ENCODE data around the gene NPR3. TPM values are rescaled to one million over a fixed set of nuclear protein-coding genes. Genes with fewer than 3 reads are reported as not detected.

The NPR3 gene
- total and polyA plus RNA-seq, 2 experiments from 2014 or later, result 0.07 to 0.15 TPM

DNA sequence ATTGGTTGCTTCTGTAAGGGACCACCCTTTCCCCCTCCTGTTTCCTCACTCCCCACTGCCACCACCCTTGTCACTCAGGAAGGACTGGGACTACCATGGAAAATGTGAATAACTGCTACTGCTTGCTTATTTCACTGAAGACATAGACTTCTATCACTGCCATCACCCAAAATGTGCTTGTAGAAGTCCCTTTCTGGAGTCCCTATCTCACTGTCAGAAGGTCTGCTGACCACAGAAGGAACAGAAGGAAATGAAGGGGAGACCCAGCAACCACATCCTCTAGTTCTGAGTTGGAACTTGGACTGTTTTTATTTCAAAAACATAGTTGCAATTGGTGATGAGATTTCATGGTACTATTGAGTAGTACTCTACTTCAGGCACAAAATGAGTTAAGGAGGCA is 122.5 kb downstream of the NPR3 start:
- no peak for ATAC-seq
- H3K4me3 Mint-ChIP-seq, result no peak overlapping the region

More for the DNA sequence above, 122.5 kb downstream of the NPR3 start:
- Histone ChIP-seq H3K4me1 (ENCODE audit: insufficient read depth) (no peaks in the 10 kb centered on the region), H3K79me2 (replicated peaks; ENCODE audit: insufficient read depth) (no peaks in the 10 kb centered on the region), H3K27me3 (ENCODE audit: insufficient read depth) (no peaks in the 10 kb centered on the region), H3K36me3 (ENCODE audit: insufficient read depth) (no peaks in the 10 kb centered on the region), H4K20me1 (replicated peaks; ENCODE audit: insufficient read depth) (no peaks in the 10 kb centered on the region), H3K4me3 (no peak overlapping the region), H3K4me2 (no peak overlapping the region), H3K9me2 (ENCODE audit: insufficient read depth) (peaks cover 8% of the 10 kb centered on the region; the same call in 1 of the 2 replicates), H3K27ac (ENCODE audit: low read depth) (no peak overlapping the region), H2AFZ (no peak overlapping the region), H3F3A (replicated peaks; ENCODE audit: low read depth) (no peaks in the 10 kb centered on the region)
- Mint-ChIP-seq H3K9me3 (no peaks in the 10 kb centered on the region), H3K4me1 (no peaks in the 10 kb centered on the region), H3K27me3 (ENCODE audit: insufficient read depth, low read depth, poor library complexity) (no peaks in the 10 kb centered on the region), H3K36me3 (ENCODE audit: low read depth) (no peaks in the 10 kb centered on the region), H3K27ac (no peak overlapping the region)
- no peak for DNase-seq (ENCODE audit: low spot score)
- TF ChIP-seq ZNF462 (CRISPR knock-in tag; IDR thresholded peaks at IDR 0.05), result no peak
- TF ChIP-seq, protein P1, sequence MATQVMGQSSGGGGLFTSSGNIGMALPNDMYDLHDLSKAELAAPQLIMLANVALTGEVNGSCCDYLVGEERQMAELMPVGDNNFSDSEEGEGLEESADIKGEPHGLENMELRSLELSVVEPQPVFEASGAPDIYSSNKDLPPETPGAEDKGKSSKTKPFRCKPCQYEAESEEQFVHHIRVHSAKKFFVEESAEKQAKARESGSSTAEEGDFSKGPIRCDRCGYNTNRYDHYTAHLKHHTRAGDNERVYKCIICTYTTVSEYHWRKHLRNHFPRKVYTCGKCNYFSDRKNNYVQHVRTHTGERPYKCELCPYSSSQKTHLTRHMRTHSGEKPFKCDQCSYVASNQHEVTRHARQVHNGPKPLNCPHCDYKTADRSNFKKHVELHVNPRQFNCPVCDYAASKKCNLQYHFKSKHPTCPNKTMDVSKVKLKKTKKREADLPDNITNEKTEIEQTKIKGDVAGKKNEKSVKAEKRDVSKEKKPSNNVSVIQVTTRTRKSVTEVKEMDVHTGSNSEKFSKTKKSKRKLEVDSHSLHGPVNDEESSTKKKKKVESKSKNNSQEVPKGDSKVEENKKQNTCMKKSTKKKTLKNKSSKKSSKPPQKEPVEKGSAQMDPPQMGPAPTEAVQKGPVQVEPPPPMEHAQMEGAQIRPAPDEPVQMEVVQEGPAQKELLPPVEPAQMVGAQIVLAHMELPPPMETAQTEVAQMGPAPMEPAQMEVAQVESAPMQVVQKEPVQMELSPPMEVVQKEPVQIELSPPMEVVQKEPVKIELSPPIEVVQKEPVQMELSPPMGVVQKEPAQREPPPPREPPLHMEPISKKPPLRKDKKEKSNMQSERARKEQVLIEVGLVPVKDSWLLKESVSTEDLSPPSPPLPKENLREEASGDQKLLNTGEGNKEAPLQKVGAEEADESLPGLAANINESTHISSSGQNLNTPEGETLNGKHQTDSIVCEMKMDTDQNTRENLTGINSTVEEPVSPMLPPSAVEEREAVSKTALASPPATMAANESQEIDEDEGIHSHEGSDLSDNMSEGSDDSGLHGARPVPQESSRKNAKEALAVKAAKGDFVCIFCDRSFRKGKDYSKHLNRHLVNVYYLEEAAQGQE (IDR thresholded peaks at IDR 0.05; ENCODE audit: unreplicated experiment), result no peak
- TF ChIP-seq NANOG (IDR thresholded peaks at IDR 0.05; ENCODE audit: borderline replicate concordance), result no peak
- TF ChIP-seq EZH2 (IDR thresholded peaks at IDR 0.05; ENCODE audit: low read depth, unreplicated experiment), result no peak
- TF ChIP-seq, protein P2, sequence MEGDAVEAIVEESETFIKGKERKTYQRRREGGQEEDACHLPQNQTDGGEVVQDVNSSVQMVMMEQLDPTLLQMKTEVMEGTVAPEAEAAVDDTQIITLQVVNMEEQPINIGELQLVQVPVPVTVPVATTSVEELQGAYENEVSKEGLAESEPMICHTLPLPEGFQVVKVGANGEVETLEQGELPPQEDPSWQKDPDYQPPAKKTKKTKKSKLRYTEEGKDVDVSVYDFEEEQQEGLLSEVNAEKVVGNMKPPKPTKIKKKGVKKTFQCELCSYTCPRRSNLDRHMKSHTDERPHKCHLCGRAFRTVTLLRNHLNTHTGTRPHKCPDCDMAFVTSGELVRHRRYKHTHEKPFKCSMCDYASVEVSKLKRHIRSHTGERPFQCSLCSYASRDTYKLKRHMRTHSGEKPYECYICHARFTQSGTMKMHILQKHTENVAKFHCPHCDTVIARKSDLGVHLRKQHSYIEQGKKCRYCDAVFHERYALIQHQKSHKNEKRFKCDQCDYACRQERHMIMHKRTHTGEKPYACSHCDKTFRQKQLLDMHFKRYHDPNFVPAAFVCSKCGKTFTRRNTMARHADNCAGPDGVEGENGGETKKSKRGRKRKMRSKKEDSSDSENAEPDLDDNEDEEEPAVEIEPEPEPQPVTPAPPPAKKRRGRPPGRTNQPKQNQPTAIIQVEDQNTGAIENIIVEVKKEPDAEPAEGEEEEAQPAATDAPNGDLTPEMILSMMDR (conservative IDR thresholded peaks at IDR 0.05; ENCODE audit: low read depth in 2 of 2), result no peak
- TF ChIP-seq JUNB (IDR thresholded peaks at IDR 0.05; ENCODE audit: unreplicated experiment), result no peak
- TF ChIP-seq ZNF114 (CRISPR knock-in tag; IDR thresholded peaks at IDR 0.05), result no peak
- no peak for TF ChIP-seq POLR2AphosphoS5 (IDR thresholded peaks at IDR 0.05; ENCODE audit: low read depth)
- no peak for TF ChIP-seq EZH2phosphoT487 (IDR thresholded peaks at IDR 0.05; ENCODE audit: unreplicated experiment)
- no peak for TF ChIP-seq CREB1 (CRISPR knock-in tag; IDR thresholded peaks at IDR 0.05; ENCODE audit: low read depth)
- TF ChIP-seq STAT1 (IDR thresholded peaks at IDR 0.05; ENCODE audit: unreplicated experiment), result no peak
- TF ChIP-seq, protein P3, sequence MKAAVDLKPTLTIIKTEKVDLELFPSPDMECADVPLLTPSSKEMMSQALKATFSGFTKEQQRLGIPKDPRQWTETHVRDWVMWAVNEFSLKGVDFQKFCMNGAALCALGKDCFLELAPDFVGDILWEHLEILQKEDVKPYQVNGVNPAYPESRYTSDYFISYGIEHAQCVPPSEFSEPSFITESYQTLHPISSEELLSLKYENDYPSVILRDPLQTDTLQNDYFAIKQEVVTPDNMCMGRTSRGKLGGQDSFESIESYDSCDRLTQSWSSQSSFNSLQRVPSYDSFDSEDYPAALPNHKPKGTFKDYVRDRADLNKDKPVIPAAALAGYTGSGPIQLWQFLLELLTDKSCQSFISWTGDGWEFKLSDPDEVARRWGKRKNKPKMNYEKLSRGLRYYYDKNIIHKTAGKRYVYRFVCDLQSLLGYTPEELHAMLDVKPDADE (IDR thresholded peaks at IDR 0.05), result no peak
- TF ChIP-seq ZNF331 (CRISPR knock-in tag; IDR thresholded peaks at IDR 0.05; ENCODE audit: low read depth), result no peak

All from GM23338 (cell line).